ENCODE results near the gene CEACAM8. TPM values are rescaled to one million over a fixed set of nuclear protein-coding genes. Genes with fewer than 3 reads are reported as not detected.
A peak's percentile ranks its signal among the peaks of the same experiment; 100 is the strongest.

The CEACAM8 gene
- total and polyA plus RNA-seq, 2 donors (not counting 3 experiments of a cell fraction or from before 2014, with no cell fraction given), result not detected

DNA sequence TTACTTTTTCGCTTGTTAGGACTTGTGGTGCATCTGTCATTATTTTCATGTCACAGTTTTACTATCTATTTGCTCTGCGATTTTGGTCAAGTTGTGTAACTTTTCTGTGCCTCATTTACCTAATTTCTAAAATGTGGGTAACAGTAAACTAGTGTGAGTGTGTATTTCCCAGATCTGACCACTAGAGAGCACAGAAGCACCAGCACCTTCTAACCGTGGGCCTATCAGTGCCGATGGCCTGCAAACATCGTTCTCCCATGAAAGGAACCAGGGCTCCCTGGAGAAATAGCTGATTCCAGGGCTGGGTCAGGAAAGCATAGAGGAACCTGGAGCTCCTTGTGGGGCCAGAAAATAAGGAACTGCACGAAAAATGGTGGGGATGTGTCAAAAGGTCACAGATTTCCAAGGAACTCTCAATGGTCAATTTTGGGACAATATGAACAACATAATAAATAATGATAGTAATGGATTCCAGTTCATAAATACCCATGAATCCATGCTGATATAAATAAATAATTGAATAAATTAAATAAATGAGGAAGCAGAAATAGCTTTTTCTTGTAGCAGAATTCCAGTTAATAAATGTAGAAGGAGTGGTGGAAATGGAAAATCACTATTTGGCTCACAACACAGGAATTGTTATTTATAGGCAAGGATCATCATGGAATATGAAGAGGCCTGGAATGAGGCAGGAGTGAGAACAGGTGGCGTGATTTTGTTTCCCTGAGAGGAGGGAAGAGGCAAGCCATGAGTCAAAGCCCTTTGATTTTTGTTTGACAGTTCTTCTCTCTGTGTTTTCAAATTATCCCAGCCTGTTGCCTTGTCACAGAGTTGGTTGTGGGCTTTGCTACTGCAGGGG lies 31.1 kb downstream of the CEACAM8 start:
- dilution Hi-C loops (cut with MboI; ENCODE audit: extremely low pct_ligation_motif_present, low sequenced_read_pairs), result no loop called here
- Histone ChIP-seq H3K9me3 (replicated peaks; ENCODE audit: control insufficient read depth, insufficient read depth, low read length) (no peaks in the 10 kb centered on the region), H3K27ac (ENCODE audit: insufficient read depth, low read depth, low read length) (no peak overlapping the region), H3K9ac (replicated peaks; ENCODE audit: extremely low read depth, insufficient read depth, low read length) (no peak overlapping the region), H3K4me1 (ENCODE audit: control insufficient read depth, extremely low read depth, insufficient read depth, low read length) (no peaks in the 10 kb centered on the region), H3K9me1 (replicated peaks; ENCODE audit: control insufficient read depth, extremely low read depth, insufficient read depth, low read length) (no peaks in the 10 kb centered on the region), H3K27me3 (ENCODE audit: control insufficient read depth in 2 of 2, insufficient read depth in 2 of 2, low read length in 2 of 2) (no peaks in the 10 kb centered on the region), H2AFZ (ENCODE audit: low read depth, low read length) (no peak overlapping the region), H4K20me1 (replicated peaks; ENCODE audit: control insufficient read depth, extremely low read depth, insufficient read depth, low read length) (no peaks in the 10 kb centered on the region), H3K79me2 (ENCODE audit: control insufficient read depth, insufficient read depth, low read length) (no peaks in the 10 kb centered on the region), H3K36me3 (ENCODE audit: control insufficient read depth in 2 of 2, extremely low read depth in 1 of 2, insufficient read depth in 2 of 2, low read length in 2 of 2) (no peaks in the 10 kb centered on the region), H3K4me2 (ENCODE audit: insufficient read depth, low read length) (no peak overlapping the region), H3K4me3 (replicated peaks in 1 of 3; ENCODE audit: insufficient read depth in 1 of 3, low read depth in 1 of 3, low read length in 3 of 3) (no peak overlapping the region)
- POLR2A ChIA-PET, result no interaction called here
- CTCF ChIA-PET, result interaction anchor here (1.7 kb wide), 1 partner anchor 10 kb away, joined by 8 read pairs; no protein-coding TSS in a partner anchor
- FAIRE-seq, result peak; percentile 89
- peak; percentile 38 for DNase-seq (ENCODE audit: low read depth, low spot score)
- no TSS peak for BruUV-seq (replicated peaks)
- TF ChIP-seq, protein P1, sequence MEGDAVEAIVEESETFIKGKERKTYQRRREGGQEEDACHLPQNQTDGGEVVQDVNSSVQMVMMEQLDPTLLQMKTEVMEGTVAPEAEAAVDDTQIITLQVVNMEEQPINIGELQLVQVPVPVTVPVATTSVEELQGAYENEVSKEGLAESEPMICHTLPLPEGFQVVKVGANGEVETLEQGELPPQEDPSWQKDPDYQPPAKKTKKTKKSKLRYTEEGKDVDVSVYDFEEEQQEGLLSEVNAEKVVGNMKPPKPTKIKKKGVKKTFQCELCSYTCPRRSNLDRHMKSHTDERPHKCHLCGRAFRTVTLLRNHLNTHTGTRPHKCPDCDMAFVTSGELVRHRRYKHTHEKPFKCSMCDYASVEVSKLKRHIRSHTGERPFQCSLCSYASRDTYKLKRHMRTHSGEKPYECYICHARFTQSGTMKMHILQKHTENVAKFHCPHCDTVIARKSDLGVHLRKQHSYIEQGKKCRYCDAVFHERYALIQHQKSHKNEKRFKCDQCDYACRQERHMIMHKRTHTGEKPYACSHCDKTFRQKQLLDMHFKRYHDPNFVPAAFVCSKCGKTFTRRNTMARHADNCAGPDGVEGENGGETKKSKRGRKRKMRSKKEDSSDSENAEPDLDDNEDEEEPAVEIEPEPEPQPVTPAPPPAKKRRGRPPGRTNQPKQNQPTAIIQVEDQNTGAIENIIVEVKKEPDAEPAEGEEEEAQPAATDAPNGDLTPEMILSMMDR (IDR thresholded peaks at IDR 0.05; ENCODE audit: extremely low read depth in 1 of 2, insufficient read depth in 1 of 2, low read depth in 1 of 2, low read length in 2 of 2), result peak; percentile 35 to 58
- TF ChIP-seq FOS (IDR thresholded peaks at IDR 0.05; ENCODE audit: borderline replicate concordance, insufficient read depth, low read length), result no peak
- TF ChIP-seq POLR2AphosphoS5 (IDR thresholded peaks at IDR 0.05; ENCODE audit: insufficient read depth, low read depth, low read length), result no peak
- intact Hi-C loops (cut with micrococcal nuclease), result loop anchor here (1.0 kb wide), 1 partner anchor 113 kb away; no protein-coding TSS in a partner anchor

DNA sequence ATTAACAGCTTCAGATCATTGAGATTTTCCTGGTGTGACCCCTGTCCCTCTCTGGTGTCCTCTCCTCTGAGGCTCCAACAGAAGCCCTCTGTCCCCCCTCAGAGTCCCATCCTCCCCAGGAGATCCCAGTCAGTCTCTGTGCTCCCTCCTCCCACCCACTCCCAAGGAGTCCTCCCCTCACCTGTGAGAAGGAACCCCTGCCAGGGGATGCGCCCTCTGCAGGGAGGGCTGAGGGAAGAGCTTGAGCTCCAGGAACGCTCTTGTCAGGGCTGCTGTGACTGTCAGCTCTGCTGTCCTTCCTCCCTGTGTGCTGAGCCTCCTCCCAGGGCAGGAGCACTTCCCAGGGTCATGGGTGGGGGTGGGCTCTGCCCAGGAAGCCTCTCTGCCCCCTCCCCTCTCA lies 33.2 kb downstream of the CEACAM8 start:
- FAIRE-seq (no peak), DNase-seq (ENCODE audit: low read depth, low spot score) (no peak)
- intact Hi-C loops (cut with micrococcal nuclease) (no loop called here), dilution Hi-C loops (cut with MboI; ENCODE audit: extremely low pct_ligation_motif_present, low sequenced_read_pairs) (no loop called here)
- Histone ChIP-seq H3K36me3 (ENCODE audit: control insufficient read depth in 2 of 2, extremely low read depth in 1 of 2, insufficient read depth in 2 of 2, low read length in 2 of 2) (no peaks in the 10 kb centered on the region), H3K79me2 (ENCODE audit: control insufficient read depth, insufficient read depth, low read length) (no peaks in the 10 kb centered on the region), H3K4me2 (ENCODE audit: insufficient read depth, low read length) (no peak overlapping the region), H3K4me1 (ENCODE audit: control insufficient read depth, extremely low read depth, insufficient read depth, low read length) (no peaks in the 10 kb centered on the region), H2AFZ (ENCODE audit: low read depth, low read length) (no peak overlapping the region), H3K4me3 (replicated peaks in 1 of 3; ENCODE audit: insufficient read depth in 1 of 3, low read depth in 1 of 3, low read length in 3 of 3) (no peak overlapping the region), H3K9ac (replicated peaks; ENCODE audit: extremely low read depth, insufficient read depth, low read length) (no peak overlapping the region), H3K27me3 (ENCODE audit: control insufficient read depth in 2 of 2, insufficient read depth in 2 of 2, low read length in 2 of 2) (no peaks in the 10 kb centered on the region), H3K27ac (ENCODE audit: insufficient read depth, low read depth, low read length) (no peak overlapping the region), H3K9me3 (replicated peaks; ENCODE audit: control insufficient read depth, insufficient read depth, low read length) (no peaks in the 10 kb centered on the region), H4K20me1 (replicated peaks; ENCODE audit: control insufficient read depth, extremely low read depth, insufficient read depth, low read length) (no peaks in the 10 kb centered on the region), H3K9me1 (replicated peaks; ENCODE audit: control insufficient read depth, extremely low read depth, insufficient read depth, low read length) (no peaks in the 10 kb centered on the region)
- POLR2A ChIA-PET, result no interaction called here
- TF ChIP-seq MYC (IDR thresholded peaks at IDR 0.05; ENCODE audit: low read depth, low read length), result no peak
- TF ChIP-seq, protein P2, sequence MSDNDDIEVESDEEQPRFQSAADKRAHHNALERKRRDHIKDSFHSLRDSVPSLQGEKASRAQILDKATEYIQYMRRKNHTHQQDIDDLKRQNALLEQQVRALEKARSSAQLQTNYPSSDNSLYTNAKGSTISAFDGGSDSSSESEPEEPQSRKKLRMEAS (IDR thresholded peaks at IDR 0.05; ENCODE audit: insufficient read depth, insufficient read length), result no peak
- TF ChIP-seq EZH2 (IDR thresholded peaks at IDR 0.05; ENCODE audit: borderline replicate concordance, low read depth, low read length, severe bottlenecking), result no peak
- no peak for TF ChIP-seq POLR2AphosphoS5 (IDR thresholded peaks at IDR 0.05; ENCODE audit: insufficient read depth, low read depth, low read length)
- TF ChIP-seq POLR2A (IDR thresholded peaks at IDR 0.05; ENCODE audit: low read depth, low read length), result no peak
- TF ChIP-seq FOS (IDR thresholded peaks at IDR 0.05; ENCODE audit: borderline replicate concordance, insufficient read depth, low read length), result no peak
- TF ChIP-seq JUN (IDR thresholded peaks at IDR 0.05; ENCODE audit: borderline replicate concordance, insufficient read depth, insufficient read length, low read depth), result no peak
- TF ChIP-seq GATA2 (IDR thresholded peaks at IDR 0.05; ENCODE audit: insufficient read depth, insufficient read length, low read depth, low read length), result no peak
- TF ChIP-seq, protein P1 (IDR thresholded peaks at IDR 0.05; ENCODE audit: extremely low read depth in 1 of 2, insufficient read depth in 1 of 2, low read depth in 1 of 2, low read length in 2 of 2), result no peak
- BruUV-seq (replicated peaks), result no TSS peak
- CTCF ChIA-PET, result interaction anchor here (1.5 to 1.9 kb wide), 2 partner anchors 36 to 111 kb away, joined by 3 to 6 read pairs; no protein-coding TSS in a partner anchor

Data from endothelial cell of umbilical vein (primary cell).